Glutamatergic neuron (in vitro differentiated cells): ENCODE data around the gene EPB42. TPM values are rescaled to one million over a fixed set of nuclear protein-coding genes. Genes with fewer than 3 reads are reported as not detected.

Experiments used
- DNase-seq: peaks from one replicate; pipeline ENCODE4 v3.0.0; 2022
- H3K27ac Mint-ChIP-seq: one replicate; pipeline ENCODE4 v1.8.0; 2020; ENCODE audit warnings: mild to moderate bottlenecking, mixed read lengths, inconsistent platforms; ENCODE audit not compliant: unreplicated experiment
- H3K27me3 Mint-ChIP-seq: one replicate; pipeline ENCODE4 v1.8.0; 2020; ENCODE audit warnings: mild to moderate bottlenecking, moderate library complexity, mixed read lengths, inconsistent platforms; ENCODE audit not compliant: unreplicated experiment
- H3K36me3 Mint-ChIP-seq: one replicate; pipeline ENCODE4 v1.8.0; 2020; ENCODE audit warnings: mild to moderate bottlenecking, mixed read lengths, inconsistent platforms; ENCODE audit not compliant: unreplicated experiment
- H3K4me1 Mint-ChIP-seq: one replicate; pipeline ENCODE4 v1.8.0; 2020; ENCODE audit warnings: mild to moderate bottlenecking, low read depth, mixed read lengths, inconsistent platforms; ENCODE audit not compliant: unreplicated experiment
- H3K4me3 Mint-ChIP-seq: one replicate; pipeline ENCODE4 v1.8.0; 2020; ENCODE audit warnings: mild to moderate bottlenecking, mixed read lengths, inconsistent platforms; ENCODE audit not compliant: unreplicated experiment
- H3K9me3 Mint-ChIP-seq: one replicate; pipeline ENCODE4 v1.8.0; 2020; ENCODE audit warnings: mild to moderate bottlenecking, moderate library complexity, mixed read lengths, inconsistent platforms; ENCODE audit not compliant: unreplicated experiment
- CTCF ChIP-seq: fragments of 200-600 bp; sonication (generic); IDR thresholded peaks from one replicate; pipeline ENCODE4 v1.5.0; 2021; ENCODE audit not compliant: partially characterized antibody, unreplicated experiment
- total RNA-seq: library from RNA; stranded (reverse); fragmentation: NEBNext Ultra II Directional; extraction: Animal tissue kit (Norgen Biotek cat#: 25700); gene quantifications from one replicate; pipeline ENCODE4 v1.2.1, GENCODE V29; 2021; ENCODE audit not compliant: unreplicated experiment

Gene EPB42
- total RNA-seq, 1 donor from 2014 or later: not detected

DNA sequence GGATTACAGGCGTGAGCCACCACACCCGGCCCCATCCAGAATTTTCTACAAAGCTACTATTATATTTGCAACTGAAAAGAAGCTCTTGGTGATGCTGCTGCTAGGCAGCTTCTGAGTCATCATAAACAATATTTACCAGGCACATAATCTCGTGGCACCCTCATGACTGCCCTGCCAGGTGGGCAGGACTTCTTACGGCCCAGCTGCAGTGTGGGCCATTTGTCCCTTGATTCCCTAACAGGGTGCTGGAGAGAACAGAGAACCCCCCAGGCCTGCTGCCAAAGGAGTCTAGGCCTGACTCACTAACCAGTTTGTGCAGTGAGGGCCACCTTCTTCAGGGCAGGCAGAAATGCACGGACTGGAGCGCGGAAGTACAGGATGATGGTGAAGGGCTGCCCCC is 4.9 kb downstream of the EPB42 start:
- H3K27ac Mint-ChIP-seq: no peak overlapping the region
- H3K9me3 Mint-ChIP-seq: no peaks in the 10 kb centered on the region
- DNase-seq: no peak
- H3K27me3 Mint-ChIP-seq: peaks cover 4% of the 10 kb centered on the region
- H3K36me3 Mint-ChIP-seq: no peaks in the 10 kb centered on the region
- H3K4me1 Mint-ChIP-seq: no peaks in the 10 kb centered on the region
- TF ChIP-seq CTCF: no peak
- H3K4me3 Mint-ChIP-seq: no peak overlapping the region

DNA sequence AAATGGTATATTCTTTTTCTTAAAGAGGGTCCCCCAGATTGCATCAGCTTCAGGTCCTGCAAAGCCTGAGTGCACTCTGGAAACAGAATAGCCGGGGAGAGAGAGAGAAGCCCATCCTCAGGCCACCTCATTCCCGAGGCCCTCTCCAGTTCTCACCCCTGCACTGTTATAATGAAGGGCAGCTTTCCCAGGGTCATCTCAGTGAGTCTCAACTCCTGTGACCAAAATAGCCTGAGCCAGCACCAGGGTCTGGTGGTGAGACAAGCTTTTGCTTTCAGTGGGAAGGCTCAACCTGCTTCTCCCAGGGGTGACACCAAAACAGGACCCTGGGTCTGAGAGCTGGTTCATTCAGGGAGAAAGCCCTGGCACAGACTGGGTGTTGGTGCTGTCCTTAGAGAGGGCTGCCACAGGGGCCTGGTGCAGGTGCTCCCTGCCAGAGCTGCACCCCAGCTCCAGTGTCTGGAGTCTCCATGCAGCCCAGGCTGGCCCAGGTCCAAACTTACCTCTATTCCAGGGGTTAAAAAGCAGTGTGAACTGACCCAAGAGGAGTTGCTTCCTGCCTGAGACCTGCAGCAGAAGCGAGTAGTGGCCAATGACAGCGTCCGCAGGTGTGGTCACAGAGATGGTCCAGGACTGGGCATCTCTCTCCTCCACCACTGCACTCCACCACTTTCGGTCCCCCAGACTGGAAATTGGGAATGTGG is 6.1 kb downstream of the EPB42 start:
- no peak for TF ChIP-seq CTCF
- H3K36me3 Mint-ChIP-seq: no peaks in the 10 kb centered on the region
- H3K27me3 Mint-ChIP-seq: peaks cover 4% of the 10 kb centered on the region

DNA sequence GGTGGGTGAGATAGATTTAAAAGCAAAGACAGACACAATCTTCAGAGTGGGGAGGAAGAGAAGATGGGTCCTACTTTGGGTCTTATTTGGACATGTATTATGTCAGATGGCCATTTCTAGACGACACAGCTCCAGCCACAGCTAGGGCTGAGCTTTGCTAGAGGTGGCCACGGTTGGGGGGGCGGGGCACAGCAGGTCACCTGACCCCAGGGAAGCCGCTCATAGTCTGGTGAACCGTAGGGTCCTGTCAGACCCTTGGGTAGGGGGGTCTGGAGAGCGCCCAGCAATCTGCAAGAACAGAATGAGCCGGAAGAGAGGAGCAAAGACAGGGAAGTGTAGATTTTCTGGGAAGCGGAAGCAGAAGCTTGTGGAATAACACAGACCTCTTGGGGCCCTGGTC is 6.6 kb downstream of the EPB42 start:
- Mint-ChIP-seq H3K9me3 (no peaks in the 10 kb centered on the region), H3K27ac (no peak overlapping the region), H3K4me3 (no peak overlapping the region), H3K36me3 (no peaks in the 10 kb centered on the region), H3K27me3 (peaks cover 4% of the 10 kb centered on the region), H3K4me1 (no peaks in the 10 kb centered on the region)
- no peak for TF ChIP-seq CTCF
- no peak for DNase-seq

More for the DNA sequence above, 6.1 kb downstream of the EPB42 start:
- no peak for DNase-seq
- no peaks in the 10 kb centered on the region for H3K4me1 Mint-ChIP-seq
- H3K9me3 Mint-ChIP-seq: no peaks in the 10 kb centered on the region
- no peak overlapping the region for H3K4me3 Mint-ChIP-seq
- H3K27ac Mint-ChIP-seq: no peak overlapping the region

- DNase-seq: no peak
- no peaks in the 10 kb centered on the region for H3K4me1 Mint-ChIP-seq
- peaks cover 5% of the 10 kb centered on the region for H3K27me3 Mint-ChIP-seq
Measured at GRCh38 chr15:43213466-43213865, 7.4 kb downstream of the EPB42 start.

More at GRCh38 chr15:43213466-43213865, 7.4 kb downstream of the EPB42 start:
- Mint-ChIP-seq H3K4me3 (no peak overlapping the region), H3K27ac (no peak overlapping the region), H3K36me3 (no peaks in the 10 kb centered on the region), H3K9me3 (no peaks in the 10 kb centered on the region)
- TF ChIP-seq CTCF: no peak
